ENCODE data around the gene SMPD3. TPM values are rescaled to one million over a fixed set of nuclear protein-coding genes. Genes with fewer than 3 reads are reported as not detected.

Gene SMPD3
- total and polyA plus RNA-seq, 8 donors, result 0.83 to 5.5 (median 2.2) TPM

DNA sequence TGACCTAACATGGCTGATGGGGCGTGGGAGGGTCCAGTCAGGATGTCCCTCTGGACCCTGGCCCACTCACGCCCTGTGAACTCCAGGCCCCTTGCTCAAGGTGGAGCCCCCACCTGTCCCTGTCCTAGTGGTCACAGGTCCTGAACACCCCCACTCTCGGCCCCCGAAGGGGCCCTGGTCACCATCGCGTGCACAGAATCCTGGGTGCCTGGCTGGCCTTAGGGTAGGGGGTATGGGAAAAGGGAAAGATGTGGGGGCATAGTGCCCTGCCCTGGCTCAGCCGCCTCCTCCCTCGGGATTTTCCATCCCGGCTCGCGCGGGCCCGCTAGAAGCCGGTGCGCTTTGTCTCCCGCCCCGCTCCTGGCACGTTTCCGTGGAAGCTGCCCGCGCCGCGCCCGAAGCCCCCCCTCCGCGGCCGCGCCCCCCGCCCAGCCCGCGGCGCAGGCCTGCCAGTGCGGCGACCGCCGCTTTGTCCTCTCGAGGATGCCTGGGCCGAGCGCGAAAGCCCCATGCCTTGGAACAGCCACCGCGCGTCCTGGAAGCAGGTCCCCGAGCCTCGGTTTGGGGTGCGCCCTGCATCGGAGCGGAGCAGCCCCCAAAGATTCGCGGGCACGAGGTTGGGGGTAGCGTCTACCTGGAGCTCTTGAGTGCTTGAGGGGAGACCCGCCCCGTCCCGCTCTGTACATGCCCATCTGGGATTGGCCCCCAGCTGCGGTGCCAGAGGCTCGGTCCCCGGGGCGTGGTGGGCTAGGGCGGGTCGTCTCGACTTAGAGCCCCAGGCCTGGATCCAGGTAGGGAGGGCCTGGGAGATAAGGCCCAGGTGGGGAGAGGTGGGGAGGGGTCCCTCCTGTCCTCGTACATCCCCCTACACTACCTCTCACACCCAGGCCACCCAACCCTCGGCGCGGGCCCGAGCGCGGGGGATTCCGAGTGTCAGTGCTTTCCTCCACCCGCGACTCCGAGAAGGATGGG lies 1.3 kb downstream of the SMPD3 start:
- no peak overlapping the region for H3K27ac ChIP-seq
- H3K9me3 ChIP-seq, result no peaks in the 10 kb centered on the region
- intact Hi-C loops (cut with DNase I), result no loop called here
- FAIRE-seq (no peak), ATAC-seq (no peak), DNase-seq (peak in 3 of 6 donors; percentile 25 to 79 (median 28))
- H3K4me1 ChIP-seq, result peaks cover 14 to 17% (median 15%) of the 10 kb centered on the region in 3 donors
- TF ChIP-seq, protein P1, sequence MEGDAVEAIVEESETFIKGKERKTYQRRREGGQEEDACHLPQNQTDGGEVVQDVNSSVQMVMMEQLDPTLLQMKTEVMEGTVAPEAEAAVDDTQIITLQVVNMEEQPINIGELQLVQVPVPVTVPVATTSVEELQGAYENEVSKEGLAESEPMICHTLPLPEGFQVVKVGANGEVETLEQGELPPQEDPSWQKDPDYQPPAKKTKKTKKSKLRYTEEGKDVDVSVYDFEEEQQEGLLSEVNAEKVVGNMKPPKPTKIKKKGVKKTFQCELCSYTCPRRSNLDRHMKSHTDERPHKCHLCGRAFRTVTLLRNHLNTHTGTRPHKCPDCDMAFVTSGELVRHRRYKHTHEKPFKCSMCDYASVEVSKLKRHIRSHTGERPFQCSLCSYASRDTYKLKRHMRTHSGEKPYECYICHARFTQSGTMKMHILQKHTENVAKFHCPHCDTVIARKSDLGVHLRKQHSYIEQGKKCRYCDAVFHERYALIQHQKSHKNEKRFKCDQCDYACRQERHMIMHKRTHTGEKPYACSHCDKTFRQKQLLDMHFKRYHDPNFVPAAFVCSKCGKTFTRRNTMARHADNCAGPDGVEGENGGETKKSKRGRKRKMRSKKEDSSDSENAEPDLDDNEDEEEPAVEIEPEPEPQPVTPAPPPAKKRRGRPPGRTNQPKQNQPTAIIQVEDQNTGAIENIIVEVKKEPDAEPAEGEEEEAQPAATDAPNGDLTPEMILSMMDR (IDR thresholded peaks at IDR 0.05), result no peak
- no peaks in the 10 kb centered on the region for H3K36me3 ChIP-seq
- no peaks in the 10 kb centered on the region for H3K27me3 ChIP-seq
- H3K4me3 ChIP-seq, result peak overlapping the region in 1 of 4 donors; percentile 6
- 14 to 16% methylated on average over 56 to 73 of the region's 73 CpGs for WGBS, 2 donors

DNA sequence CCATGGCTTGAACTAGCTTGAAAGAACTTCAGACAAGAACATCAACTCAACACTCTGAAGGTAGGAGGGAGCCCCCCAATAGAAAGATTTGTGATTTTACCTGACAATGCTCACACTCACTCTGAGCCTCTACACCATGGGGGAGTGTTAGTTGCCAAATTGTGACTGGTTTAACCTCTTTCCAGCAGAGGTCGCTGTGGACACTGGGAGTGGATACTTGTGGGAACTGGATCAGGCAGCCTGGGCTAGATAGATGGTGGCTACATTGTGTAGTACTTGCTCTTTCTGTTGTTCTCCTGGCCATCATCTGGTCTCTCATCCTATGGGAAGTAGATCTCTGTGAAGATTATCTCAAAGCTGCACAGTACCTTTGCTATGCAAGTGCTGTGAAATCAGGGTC lies 2.9 kb downstream of the SMPD3 start:
- 0% methylated on average over 1 of the region's 1 CpG for WGBS, 2 donors
- intact Hi-C loops (cut with DNase I), result no loop called here
- TF ChIP-seq, protein P1 (IDR thresholded peaks at IDR 0.05), result peak in 2 of 4 donors; percentile 23 to 32
- no peak overlapping the region for H3K27ac ChIP-seq
- DNase-seq (peak in 3 of 6 donors; percentile 27 to 46 (median 40)), ATAC-seq (no peak), FAIRE-seq (no peak)
- no peaks in the 10 kb centered on the region for H3K36me3 ChIP-seq
- H3K9me3 ChIP-seq, result no peaks in the 10 kb centered on the region
- peaks cover 14 to 17% (median 15%) of the 10 kb centered on the region in 3 donors for H3K4me1 ChIP-seq
- H3K4me3 ChIP-seq, result no peak overlapping the region
- H3K27me3 ChIP-seq, result no peaks in the 10 kb centered on the region

DNA sequence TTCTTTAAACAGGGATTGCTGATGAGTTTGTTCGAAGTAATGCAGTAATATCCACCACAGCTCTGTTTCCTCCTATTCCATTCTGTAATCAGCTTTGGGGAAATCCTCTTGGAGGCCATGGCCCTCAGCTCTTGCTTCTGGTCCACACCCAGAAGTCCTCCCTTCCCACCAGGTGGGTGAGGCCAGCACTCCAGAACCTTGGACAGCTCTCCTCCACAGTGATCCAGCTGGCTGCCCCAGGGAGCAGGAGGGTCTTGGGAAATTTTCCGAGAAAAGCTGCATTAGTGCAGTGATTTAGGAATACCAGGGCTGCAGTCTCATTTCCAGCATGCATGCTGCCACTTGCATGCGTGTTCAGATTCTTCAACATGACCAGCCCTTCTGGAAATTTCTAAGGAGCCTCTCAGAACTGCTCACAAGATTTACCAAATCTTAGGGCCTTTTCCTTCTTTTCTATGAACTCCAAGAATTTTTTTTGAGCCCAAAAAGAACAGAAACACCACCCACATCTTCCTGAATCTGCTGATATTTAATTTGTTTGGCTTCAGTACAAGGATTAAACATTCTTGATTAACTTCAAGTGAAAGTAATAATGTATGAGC lies 4.2 kb downstream of the SMPD3 start:
- Histone ChIP-seq H3K4me1 (peaks cover 14 to 17% (median 15%) of the 10 kb centered on the region in 3 donors), H3K36me3 (no peaks in the 10 kb centered on the region), H3K27ac (no peak overlapping the region), H3K9me3 (no peaks in the 10 kb centered on the region), H3K27me3 (no peaks in the 10 kb centered on the region), H3K4me3 (no peak overlapping the region)
- DNase-seq (peak; percentile 16 to 73 (median 54)), ATAC-seq (no peak), FAIRE-seq (no peak)
- intact Hi-C loops (cut with DNase I), result no loop called here
- WGBS, 2 donors, result 30 to 34% methylated on average over 3 of the region's 3 CpGs
- TF ChIP-seq, protein P1 (IDR thresholded peaks at IDR 0.05), result no peak

DNA sequence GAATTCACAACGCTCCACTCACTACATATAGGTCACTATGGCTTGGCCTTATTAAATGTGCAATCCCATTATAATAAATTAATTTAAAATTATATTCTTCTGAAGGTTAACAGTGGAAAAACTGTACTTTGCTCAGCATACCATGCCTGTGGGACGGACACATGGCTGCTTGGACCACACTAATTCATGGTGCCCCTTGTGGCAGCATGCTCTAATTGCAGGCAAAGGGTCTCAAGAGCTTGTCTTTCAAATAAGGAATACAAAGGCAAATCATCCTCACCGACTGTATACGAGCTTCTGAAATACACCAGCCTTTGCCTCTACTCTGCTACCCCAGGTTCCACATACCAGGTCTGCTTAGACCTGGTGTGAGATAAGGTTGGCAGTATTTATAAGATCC lies 11.7 kb downstream of the SMPD3 start:
- no peak for DNase-seq
- no peak overlapping the region for H3K4me3 ChIP-seq
- no peaks in the 10 kb centered on the region for H3K27me3 ChIP-seq
- H3K4me1 ChIP-seq, result no peaks in the 10 kb centered on the region
- no peaks in the 10 kb centered on the region for H3K36me3 ChIP-seq
- FAIRE-seq, result no peak
- no peak for ATAC-seq
- 92% methylated on average over 4 of the region's 4 CpGs for WGBS, 2 donors
- intact Hi-C loops (cut with DNase I), result no loop called here
- H3K9me3 ChIP-seq, result no peaks in the 10 kb centered on the region
- H3K27ac ChIP-seq, result no peak overlapping the region
- TF ChIP-seq, protein P1 (IDR thresholded peaks at IDR 0.05), result no peak
